ACHN (cell line): Measurements from ENCODE around the gene MRPS14.
A peak's percentile ranks its signal among the peaks of the same experiment; 100 is the strongest.

Experiments
- DNase-seq: peaks from one replicate; pipeline ENCODE4 v3.0.0-alpha.2; 2015
- in situ Hi-C: cut with HindIII; loops from 2 replicates; pipeline ENCODE4 v1.10.0; 2017; ENCODE audit warnings: low sequenced_read_pairs, low pct_ligation_motif_present, low pct_unique_long_range_greater_than_20kb

MRPS14 gene

GRCh38 chr1:174995121-174995520 lies 28.1 kb downstream of the MRPS14 start:
- in situ Hi-C loops = no loop called here

GRCh38 chr1:174991473-174991872 lies 31.8 kb downstream of the MRPS14 start:
- in situ Hi-C loops = no loop called here
- no peak for DNase-seq

More at GRCh38 chr1:174995121-174995520, 28.1 kb downstream of the MRPS14 start:
- DNase-seq = no peak

DNA sequence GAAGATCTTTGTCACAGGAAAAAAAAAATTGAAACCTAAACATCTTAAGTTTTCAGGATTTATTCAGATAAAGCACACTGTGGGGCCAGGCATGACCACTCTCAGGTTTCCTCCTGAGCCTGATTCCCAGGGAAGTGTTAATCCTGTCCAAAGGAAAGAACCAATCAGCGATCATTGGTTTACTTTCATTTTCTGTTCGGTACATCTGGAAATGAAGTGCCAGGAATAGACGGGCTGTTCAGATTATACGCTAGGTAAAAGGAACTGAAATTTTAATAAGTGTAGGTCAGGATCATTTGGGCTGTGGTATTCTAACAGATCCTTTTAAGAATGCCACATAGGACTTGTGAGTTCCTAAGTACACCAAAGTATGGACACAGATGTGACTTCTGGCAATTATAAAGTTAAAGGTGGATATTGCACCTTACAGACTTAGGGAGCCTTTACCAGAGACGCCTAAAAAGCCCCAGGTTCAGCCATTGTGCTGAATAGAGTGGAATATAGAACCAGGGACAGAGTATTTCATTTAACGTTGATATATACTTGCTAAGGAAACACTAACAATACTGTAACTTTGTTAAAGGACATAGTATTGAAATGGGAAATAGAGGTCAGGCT lies 32.7 kb downstream of the MRPS14 start:
- DNase-seq = peak; percentile 90
- in situ Hi-C loops = no loop called here

DNA sequence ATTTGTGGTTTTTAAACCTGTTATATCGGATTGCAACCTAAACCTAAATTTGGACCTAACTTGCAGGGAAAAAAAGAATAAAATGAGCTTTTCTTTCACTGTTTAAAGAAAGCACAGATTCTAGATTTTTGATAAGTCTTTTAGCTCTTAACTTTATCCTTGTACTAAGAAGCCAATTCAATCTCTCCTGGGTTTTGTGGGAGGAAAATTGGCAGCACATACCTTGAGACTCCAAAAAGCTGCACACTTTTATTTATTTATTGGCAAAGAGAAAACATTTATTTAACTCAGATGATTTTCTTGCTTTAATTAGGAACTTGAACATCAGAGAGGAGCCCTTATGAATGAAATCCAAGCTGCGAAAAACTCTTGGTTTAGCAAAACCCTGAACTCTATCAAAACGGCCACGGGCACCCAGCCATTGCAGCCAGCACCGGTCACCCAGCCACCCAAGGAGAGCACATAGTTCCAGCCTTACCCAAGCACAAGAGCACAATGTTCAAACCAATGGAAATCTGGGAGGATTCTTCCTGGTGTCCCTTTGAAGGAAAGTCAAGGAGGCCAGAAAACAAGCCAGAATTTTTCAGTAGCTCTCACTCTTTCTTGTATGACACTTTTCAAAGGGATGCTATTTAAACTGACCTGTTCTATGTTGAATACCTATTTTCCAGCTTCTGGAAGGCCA lies 33.5 kb downstream of the MRPS14 start:
- DNase-seq = no peak
- in situ Hi-C loops = loop anchor here (10.0 kb wide), 1 partner anchor 215 kb away; no protein-coding TSS in a partner anchor

GRCh38 chr1:174988986-174989385 lies 34.2 kb downstream of the MRPS14 start:
- DNase-seq = no peak
- in situ Hi-C loops = loop anchor here (10.0 kb wide), 1 partner anchor 214 kb away; no protein-coding TSS in a partner anchor

DNA sequence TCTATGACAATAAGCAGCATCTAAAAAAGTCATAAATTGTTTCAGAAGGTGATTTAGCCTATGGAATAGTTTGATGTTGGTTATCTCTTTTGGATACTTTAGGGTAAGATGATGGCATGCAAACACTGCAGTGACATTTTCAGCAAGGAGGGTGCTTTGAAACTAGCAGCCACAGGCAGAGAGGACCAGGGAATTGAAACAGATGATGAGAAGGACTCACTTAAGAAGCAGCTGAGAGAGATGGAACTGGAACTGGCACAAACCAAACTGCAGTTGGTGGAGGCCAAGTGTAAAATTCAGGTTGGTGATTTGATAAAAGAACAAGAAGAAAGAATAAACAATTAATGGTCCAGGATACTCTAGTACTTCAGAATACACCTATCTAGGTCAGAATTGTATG lies 34.7 kb downstream of the MRPS14 start:
- no peak for DNase-seq
- in situ Hi-C loops = loop anchor here (10.0 kb wide), 1 partner anchor 214 kb away; no protein-coding TSS in a partner anchor

DNA sequence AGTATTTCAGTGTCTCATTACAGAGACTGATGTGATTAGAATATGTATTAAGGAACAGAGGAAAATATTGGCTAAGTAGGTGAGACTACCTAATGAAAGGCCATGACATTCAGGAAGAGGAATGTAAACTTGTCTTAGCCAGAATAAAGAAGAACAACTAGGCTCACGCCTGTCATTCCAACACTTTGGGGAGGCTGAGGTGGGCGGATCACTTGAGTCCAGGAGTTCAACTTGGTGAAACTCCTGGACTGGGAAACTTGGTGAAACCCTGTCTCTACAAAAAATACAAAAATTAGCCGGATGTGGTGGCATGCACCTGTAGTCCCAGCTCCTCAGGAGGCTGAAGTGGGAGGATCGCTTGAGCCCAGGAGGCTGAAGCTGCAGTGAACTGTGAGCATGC lies 38.3 kb downstream of the MRPS14 start:
- no peak for DNase-seq
- in situ Hi-C loops = loop anchor here (10.0 kb wide), 1 partner anchor 210 kb away; no protein-coding TSS in a partner anchor

DNA sequence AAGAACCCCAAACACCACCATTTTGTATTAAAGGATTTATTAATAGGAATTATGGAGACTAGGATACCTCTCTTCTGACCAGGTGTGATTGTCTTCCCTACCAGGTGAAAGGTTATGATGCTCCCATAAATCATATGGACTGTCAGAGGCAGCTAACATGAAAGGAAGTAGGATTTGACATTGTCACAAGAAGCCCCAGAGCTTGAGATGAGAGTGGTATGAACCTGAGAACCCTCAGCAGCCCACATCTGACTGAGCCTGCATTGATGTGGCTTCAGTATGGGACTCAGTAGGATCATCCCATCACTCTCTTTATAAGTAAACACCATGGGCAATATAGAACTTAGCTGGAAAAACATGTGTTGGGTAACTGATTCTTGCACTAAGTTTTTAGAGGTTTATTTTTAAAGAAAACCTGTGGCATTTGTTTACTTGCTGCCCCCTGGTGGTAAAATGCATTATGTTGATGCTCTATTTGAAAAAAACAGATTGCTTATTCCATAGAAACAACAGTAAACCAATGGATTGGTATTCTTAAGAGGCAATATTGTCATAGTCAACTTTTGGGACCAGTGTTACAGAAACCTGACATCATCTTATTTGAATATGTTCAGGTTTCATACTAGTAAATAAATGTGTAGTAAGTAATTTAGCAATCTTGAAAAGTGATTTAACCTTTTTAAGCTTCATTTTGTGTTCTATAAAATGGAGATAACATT lies 40.1 kb downstream of the MRPS14 start:
- peak; percentile 66 for DNase-seq
- in situ Hi-C loops = loop anchor here (10.0 kb wide), 1 partner anchor 208 kb away; no protein-coding TSS in a partner anchor

DNA sequence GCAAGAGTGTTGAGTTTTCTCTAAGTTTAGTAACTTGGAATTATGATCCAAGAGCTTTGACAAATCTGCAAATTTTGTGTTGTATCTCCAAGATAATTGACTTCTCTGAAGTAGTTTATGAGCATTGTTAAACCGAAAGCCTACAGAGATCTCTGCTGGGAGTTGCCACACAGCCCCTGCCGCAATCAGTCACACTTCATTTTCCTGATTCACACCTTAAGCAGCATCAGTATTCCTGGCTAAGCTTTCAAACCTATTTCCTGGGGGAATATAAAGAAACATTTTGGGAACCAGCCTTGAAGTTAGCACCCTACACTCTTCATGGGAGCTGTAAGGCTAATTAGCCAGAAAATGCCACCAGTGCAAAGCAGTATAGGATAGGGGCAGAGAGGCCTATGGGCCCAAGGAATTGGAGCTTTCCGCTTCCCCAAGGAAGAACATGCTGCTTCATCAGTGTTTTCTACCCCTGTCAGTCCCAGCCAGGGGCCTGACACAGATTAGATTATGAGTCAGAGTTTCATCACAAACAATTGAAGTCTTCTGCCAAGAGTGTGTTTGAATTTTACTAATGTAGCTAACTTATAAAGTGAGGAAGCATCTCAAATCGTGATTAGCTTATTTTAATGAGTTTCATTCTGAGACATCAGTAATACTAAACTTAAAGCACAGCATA lies 46.7 kb downstream of the MRPS14 start:
- no peak for DNase-seq
- in situ Hi-C loops = no loop called here

DNA sequence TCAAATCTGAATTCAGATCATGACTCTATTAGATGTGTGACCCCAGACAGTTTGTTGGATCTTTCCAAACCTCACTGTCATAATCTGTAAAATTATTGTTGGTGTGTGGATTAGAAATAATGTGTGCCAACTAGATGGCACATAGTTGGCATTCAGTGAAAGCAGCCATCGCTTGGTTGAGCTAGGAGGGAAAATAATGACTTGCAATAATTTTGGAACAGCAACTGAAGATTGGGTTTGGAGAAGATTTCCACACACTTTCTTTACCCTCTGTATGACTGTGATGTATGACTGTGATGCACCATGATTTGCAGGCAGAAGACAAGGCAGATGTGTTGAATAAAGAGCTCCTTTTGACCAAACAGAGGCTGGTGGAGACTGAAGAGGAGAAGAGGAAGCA lies 47.5 kb downstream of the MRPS14 start:
- no peak for DNase-seq
- in situ Hi-C loops = no loop called here

DNA sequence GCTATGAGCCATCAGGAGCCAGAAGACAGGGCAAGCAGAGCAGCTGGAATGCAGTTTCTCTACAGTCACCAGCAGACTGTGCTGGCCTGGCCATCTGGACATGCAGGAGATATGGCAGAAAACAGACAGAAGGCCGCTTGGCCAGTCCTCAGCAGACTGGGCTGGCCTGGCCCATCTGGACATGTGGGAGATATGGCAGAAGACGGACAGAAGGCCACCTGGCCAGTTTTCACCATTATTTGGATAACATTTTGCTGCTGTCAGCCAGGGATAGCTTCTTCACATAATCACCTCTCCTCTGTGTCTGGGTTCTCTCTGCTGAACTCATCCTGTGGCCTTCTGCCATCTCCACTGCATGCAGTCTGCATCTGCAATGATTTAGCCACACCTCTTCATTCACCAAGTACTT lies 48.5 kb downstream of the MRPS14 start:
- in situ Hi-C loops = no loop called here
- DNase-seq = no peak

DNA sequence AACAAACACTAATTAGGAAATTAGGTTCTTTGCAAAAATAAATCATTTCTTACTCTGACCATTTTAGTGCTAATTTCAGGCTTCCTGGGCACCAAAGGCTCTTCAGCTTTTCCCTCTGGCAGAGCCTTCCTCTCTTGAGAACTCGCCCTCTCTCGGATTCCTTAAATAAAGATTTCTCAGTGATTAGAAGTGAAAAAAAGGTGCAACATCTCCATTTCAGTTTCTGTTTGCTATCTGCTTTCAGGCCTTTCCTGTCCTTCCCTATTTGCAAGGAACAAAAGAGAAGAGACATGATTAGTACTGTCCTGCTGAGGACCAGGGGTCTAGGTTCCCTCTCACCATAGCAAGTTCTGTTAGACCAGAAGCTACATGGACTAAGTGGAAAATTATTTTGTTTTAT lies 51.3 kb downstream of the MRPS14 start:
- in situ Hi-C loops = no loop called here
- no peak for DNase-seq

DNA sequence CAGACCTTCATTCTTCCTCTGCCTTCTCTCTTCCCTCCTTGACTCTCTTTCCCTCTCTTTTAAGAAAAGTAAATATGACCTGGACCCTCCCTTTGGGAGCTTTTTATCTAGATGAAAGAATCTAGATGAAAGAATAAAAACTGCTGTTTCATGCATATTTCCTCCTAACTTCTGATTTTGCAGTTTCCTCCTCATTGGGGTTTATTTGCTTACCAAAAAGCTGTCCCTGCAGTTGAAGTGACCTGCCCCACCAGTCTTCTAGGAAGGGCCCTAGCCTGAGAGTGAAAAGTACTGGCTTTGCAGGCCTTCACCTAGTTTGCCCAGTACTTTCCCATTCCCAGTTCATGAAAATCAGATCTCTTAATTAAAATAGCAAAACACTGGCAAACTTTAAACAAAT lies 51.8 kb downstream of the MRPS14 start:
- in situ Hi-C loops = no loop called here
- DNase-seq = no peak

DNA sequence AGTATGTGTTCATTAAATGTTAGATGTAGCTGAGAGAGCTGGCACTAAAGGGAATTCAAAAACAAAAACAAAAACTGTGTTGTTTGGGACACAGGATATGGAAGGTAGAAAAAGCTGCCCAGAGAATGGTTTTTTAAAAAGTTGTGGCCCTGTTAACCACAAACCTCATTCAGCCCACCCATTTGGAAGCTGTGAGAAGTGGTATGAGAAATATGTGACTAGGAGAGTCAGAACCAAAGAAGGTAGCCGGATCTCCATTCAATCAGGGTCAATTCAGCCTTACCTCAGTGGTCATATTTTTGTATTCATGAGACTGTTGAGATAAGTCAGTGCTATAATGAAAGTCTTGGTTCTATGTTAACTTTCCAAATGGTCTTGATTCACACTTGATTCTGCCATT lies 53.2 kb downstream of the MRPS14 start:
- DNase-seq = no peak
- in situ Hi-C loops = no loop called here

DNA sequence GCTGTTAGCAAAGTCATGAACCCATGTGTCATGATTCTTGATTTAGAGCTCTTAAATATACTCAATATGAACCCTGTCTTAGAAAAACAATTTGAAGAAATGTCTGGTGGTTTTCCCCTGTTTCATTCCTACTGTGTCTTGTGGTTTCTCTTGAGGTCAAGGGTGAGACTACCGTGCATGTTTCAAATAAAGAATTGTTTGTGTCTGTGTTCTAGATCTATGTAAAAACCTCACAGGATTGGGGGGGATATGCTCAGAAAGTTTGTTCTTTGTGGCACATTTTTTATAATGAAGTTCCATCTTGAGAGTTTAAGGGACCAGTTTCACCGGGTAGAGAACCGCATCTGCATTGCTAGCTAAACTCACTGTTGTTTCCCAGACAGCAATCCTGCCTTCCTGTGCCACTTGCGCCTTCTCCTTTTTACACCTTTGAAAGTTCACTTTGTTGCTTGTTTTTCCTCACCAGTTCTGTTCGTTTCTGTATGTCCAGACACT lies 54.4 kb downstream of the MRPS14 start:
- DNase-seq = no peak
- in situ Hi-C loops = no loop called here

GRCh38 chr1:174967845-174968705 lies 55.1 kb downstream of the MRPS14 start:
- in situ Hi-C loops = no loop called here
- no peak for DNase-seq

GRCh38 chr1:174966008-174966572 lies 57.1 kb downstream of the MRPS14 start:
- in situ Hi-C loops = no loop called here

More at GRCh38 chr1:174966008-174966572, 57.1 kb downstream of the MRPS14 start:
- DNase-seq = no peak
